ENCODE results near the gene LRRC3. TPM values are rescaled to one million over a fixed set of nuclear protein-coding genes. Genes with fewer than 3 reads are reported as not detected.
A peak's percentile ranks its signal among the peaks of the same experiment; 100 is the strongest.

Gene LRRC3
- total and polyA plus RNA-seq, 12 donors: 0.67 to 3.2 (median 1.9) TPM

GRCh38 chr21:44423312-44423821 lies 31.9 kb upstream of the LRRC3 start:
- intact Hi-C loops (cut with DNase I): no loop called here
- WGBS, 4 donors: 74 to 87% (median 85%) methylated on average over 7 to 12 of the region's 12 CpGs
- no peaks in the 10 kb centered on the region for H3K4me1 ChIP-seq (replicated peaks in 1 of 2)
- H3K9me3 ChIP-seq (replicated peaks in 1 of 3): no peaks in the 10 kb centered on the region
- H3K4me3 ChIP-seq: no peak overlapping the region
- no peaks in the 10 kb centered on the region for H3K27me3 ChIP-seq
- H3K36me3 ChIP-seq (replicated peaks in 1 of 2): no peaks in the 10 kb centered on the region
- TF ChIP-seq CTCF (IDR thresholded peaks at IDR 0.05) (no peak), POLR2A (IDR thresholded peaks at IDR 0.05) (no peak)
- H3K27ac ChIP-seq: no peak overlapping the region
- peak in 3 of 7 donors; percentile 3 to 11 (median 6) for DNase-seq

GRCh38 chr21:44423941-44424607 lies 31.2 kb upstream of the LRRC3 start:
- H3K4me3 ChIP-seq: no peak overlapping the region
- H3K27me3 ChIP-seq: no peaks in the 10 kb centered on the region
- no peaks in the 10 kb centered on the region for H3K36me3 ChIP-seq (replicated peaks in 1 of 2)
- TF ChIP-seq CTCF (IDR thresholded peaks at IDR 0.05): no peak
- no peak for TF ChIP-seq POLR2A (IDR thresholded peaks at IDR 0.05)
- no peaks in the 10 kb centered on the region for H3K9me3 ChIP-seq (replicated peaks in 1 of 3)
- no peaks in the 10 kb centered on the region for H3K4me1 ChIP-seq (replicated peaks in 1 of 2)
- 80 to 91% (median 85%) methylated on average over 3 to 17 of the region's 17 CpGs for WGBS, 4 donors
- intact Hi-C loops (cut with DNase I): no loop called here
- H3K27ac ChIP-seq: no peak overlapping the region
- DNase-seq: peak in 3 of 7 donors; percentile 1 to 10 (median 7)

GRCh38 chr21:44424608-44425306 lies 30.6 kb upstream of the LRRC3 start:
- Histone ChIP-seq H3K27me3 (no peaks in the 10 kb centered on the region), H3K4me3 (no peak overlapping the region), H3K36me3 (replicated peaks in 1 of 2) (no peaks in the 10 kb centered on the region), H3K27ac (no peak overlapping the region), H3K9me3 (replicated peaks in 1 of 3) (no peaks in the 10 kb centered on the region), H3K4me1 (replicated peaks in 1 of 2) (no peaks in the 10 kb centered on the region)
- TF ChIP-seq POLR2A (IDR thresholded peaks at IDR 0.05): no peak
- no peak for TF ChIP-seq CTCF (IDR thresholded peaks at IDR 0.05)
- peak in 3 of 7 donors; percentile 2 to 9 (median 4) for DNase-seq
- intact Hi-C loops (cut with DNase I): no loop called here
- 70 to 78% (median 74%) methylated on average over 17 to 30 of the region's 30 CpGs for WGBS, 4 donors

- intact Hi-C loops (cut with DNase I): no loop called here
- H3K27ac ChIP-seq: no peak overlapping the region
- TF ChIP-seq CTCF (IDR thresholded peaks at IDR 0.05): no peak
- TF ChIP-seq POLR2A (IDR thresholded peaks at IDR 0.05): no peak
- H3K4me3 ChIP-seq: no peak overlapping the region
- H3K27me3 ChIP-seq: no peaks in the 10 kb centered on the region
- no peaks in the 10 kb centered on the region for H3K4me1 ChIP-seq (replicated peaks in 1 of 2)
- H3K9me3 ChIP-seq (replicated peaks in 1 of 3): no peaks in the 10 kb centered on the region
- WGBS, 4 donors: 73 to 81% (median 76%) methylated on average over 28 to 40 of the region's 40 CpGs
- peak in 4 of 7 donors; percentile 9 to 13 (median 12) for DNase-seq
- H3K36me3 ChIP-seq (replicated peaks in 1 of 2): no peaks in the 10 kb centered on the region
Measured at GRCh38 chr21:44425307-44425894, 29.9 kb upstream of the LRRC3 start.

All from adrenal gland (tissue), 12 donors.